PC-9 (cell line): ENCODE data around the gene SERAC1. TPM values are rescaled to one million over a fixed set of nuclear protein-coding genes. Genes with fewer than 3 reads are reported as not detected.

Experiments
- BruUV-seq: library from RNA; stranded (reverse); fragments of 400-500 nt; replicated peaks from 2 replicates; lab custom pipeline; 2021; lab: Mats Ljungman, UMichigan
- CTCF ChIA-PET: fragments of 300-600 bp; sonication (Branson Sonifier 250); formaldehyde crosslinking; loops from one replicate; lab custom pipeline; 2022; ENCODE audit warnings: antibody characterized with exemption; lab: Charles Lee
- POLR2A ChIA-PET: fragments of 300-600 bp; sonication (Branson Sonifier 250); formaldehyde crosslinking; loops from one replicate; lab custom pipeline; 2022; ENCODE audit warnings: antibody characterized with exemption; ENCODE audit not compliant: unreplicated experiment; lab: Charles Lee
- DNase-seq, 2 experiments: peaks; one replicate each; pipeline versions ENCODE4 v3.0.0 to v3.0.0-alpha.2; 2015 to 2022; ENCODE audit warnings: mixed read lengths in 1 of 2
- H2AFZ ChIP-seq: fragments of 200-600 bp; sonication (generic); 2 replicates; pipeline ENCODE4 v1.8.1; 2017; ENCODE audit warnings: antibody characterized with exemption
- H3F3A ChIP-seq: fragments of 200-600 bp; sonication (generic); 2 replicates; pipeline ENCODE4 v1.8.1; 2017; ENCODE audit warnings: antibody characterized with exemption, mild to moderate bottlenecking, low read depth; ENCODE audit not compliant: insufficient read depth
- H3K27ac ChIP-seq: fragments of 200-600 bp; sonication (generic); 2 replicates; pipeline ENCODE4 v1.6.1; 2016; ENCODE audit warnings: mixed run types
- H3K27me3 ChIP-seq: fragments of 200-600 bp; sonication (generic); 2 replicates; pipeline ENCODE4 v1.6.1; 2016; ENCODE audit warnings: low read depth, mixed run types; ENCODE audit not compliant: insufficient read depth
- H3K36me3 ChIP-seq: fragments of 200-600 bp; sonication (generic); 2 replicates; pipeline ENCODE4 v1.6.1; 2016; ENCODE audit warnings: low read depth, mixed run types
- H3K4me1 ChIP-seq: fragments of 200-600 bp; sonication (generic); replicated peaks from 2 replicates; pipeline ENCODE4 v1.6.1; 2016; ENCODE audit warnings: mixed run types; ENCODE audit not compliant: insufficient read depth
- H3K4me2 ChIP-seq: fragments of 200-600 bp; sonication (generic); 2 replicates; pipeline ENCODE4 v1.6.1; 2017; ENCODE audit warnings: mixed run types
- H3K4me3 ChIP-seq: fragments of 200-600 bp; sonication (generic); 2 replicates; pipeline ENCODE4 v1.6.1; 2016; ENCODE audit warnings: mixed run types
- H3K79me2 ChIP-seq: fragments of 200-600 bp; sonication (generic); 2 replicates; pipeline ENCODE4 v1.6.1; 2017; ENCODE audit warnings: low read depth, mixed run types
- H3K9me2 ChIP-seq: fragments of 200-600 bp; sonication (generic); 2 replicates; pipeline ENCODE4 v1.8.1; 2017; ENCODE audit warnings: mild to moderate bottlenecking; ENCODE audit not compliant: insufficient read depth
- H3K9me3 ChIP-seq: fragments of 200-600 bp; sonication (generic); 2 replicates; pipeline ENCODE4 v1.8.1; 2016; ENCODE audit warnings: low read depth; ENCODE audit not compliant: insufficient read depth
- H4K20me1 ChIP-seq: fragments of 200-600 bp; sonication (generic); 2 replicates; pipeline ENCODE4 v1.8.1; 2017; ENCODE audit not compliant: insufficient read depth
- EZH2 ChIP-seq: fragments of 200-600 bp; sonication (generic); IDR thresholded peaks from 2 replicates; pipeline ENCODE4 v1.8.0; 2017; ENCODE audit warnings: antibody characterized with exemption, low read depth
- intact Hi-C: fragments of 100-400 bp; cut with micrococcal nuclease; formaldehyde crosslinking; loops from one replicate; pipeline ENCODE4 v1.10.0; 2022; ENCODE audit not compliant: unreplicated experiment
- total RNA-seq: library from RNA; stranded (reverse); gene quantifications from 2 replicates; pipeline ENCODE4 v1.2.3, GENCODE V29; 2021
- TF ChIP-seq, protein P1 (sequence below): fragments of 200-600 bp; sonication (generic); conservative IDR thresholded peaks from 2 replicates; pipeline ENCODE4 v1.6.1; 2017; ENCODE audit warnings: mixed run types, antibody characterized with exemption, mild to moderate bottlenecking, moderate library complexity

Gene SERAC1
- total RNA-seq, 1 experiment from 2014 or later = 4.9 TPM

DNA sequence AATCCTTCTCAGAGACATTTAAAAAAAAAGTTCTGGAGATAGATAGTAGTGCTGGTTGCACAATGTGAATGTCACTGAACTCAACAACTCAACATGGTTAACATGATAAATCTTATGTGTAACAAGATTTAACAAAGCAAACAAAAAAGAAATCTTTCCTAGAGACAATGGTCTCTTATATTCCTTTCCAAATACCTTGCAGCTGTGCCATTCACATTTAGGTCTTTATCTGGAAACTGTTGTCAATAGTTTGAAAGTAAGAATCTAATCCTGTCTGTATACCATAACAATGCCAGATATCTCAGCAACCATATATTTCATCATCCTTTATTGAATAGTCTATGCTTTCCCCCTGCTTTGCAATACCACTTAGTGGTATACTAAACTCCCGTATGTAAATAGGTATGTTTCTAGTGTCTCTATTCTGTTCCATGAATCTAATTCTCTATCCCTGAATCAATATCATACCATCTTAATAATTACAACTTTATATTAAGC, 2.1 kb downstream of the SERAC1 start:
- no peak overlapping the region for H3K27ac ChIP-seq
- BruUV-seq = no TSS peak
- H3K27me3 ChIP-seq = no peaks in the 10 kb centered on the region
- intact Hi-C loops = no loop called here
- H3K36me3 ChIP-seq = no peaks in the 10 kb centered on the region
- H3K4me1 ChIP-seq = peaks cover 20% of the 10 kb centered on the region
- no peak overlapping the region for H3K4me3 ChIP-seq
- no peaks in the 10 kb centered on the region for H3K9me3 ChIP-seq
- DNase-seq = no peak
- ChIA-PET POLR2A (no interaction called here), CTCF (interaction anchor here (0.6 kb wide), 1 partner anchor 80 kb away, joined by 3 read pairs; no protein-coding TSS in a partner anchor)
- H2AFZ ChIP-seq = no peak overlapping the region
- H3F3A ChIP-seq = peaks cover 19% of the 10 kb centered on the region; the same call in 1 of the 2 replicates
- H3K79me2 ChIP-seq = peaks cover 12% of the 10 kb centered on the region; the same call in 1 of the 2 replicates
- TF ChIP-seq, protein P1, sequence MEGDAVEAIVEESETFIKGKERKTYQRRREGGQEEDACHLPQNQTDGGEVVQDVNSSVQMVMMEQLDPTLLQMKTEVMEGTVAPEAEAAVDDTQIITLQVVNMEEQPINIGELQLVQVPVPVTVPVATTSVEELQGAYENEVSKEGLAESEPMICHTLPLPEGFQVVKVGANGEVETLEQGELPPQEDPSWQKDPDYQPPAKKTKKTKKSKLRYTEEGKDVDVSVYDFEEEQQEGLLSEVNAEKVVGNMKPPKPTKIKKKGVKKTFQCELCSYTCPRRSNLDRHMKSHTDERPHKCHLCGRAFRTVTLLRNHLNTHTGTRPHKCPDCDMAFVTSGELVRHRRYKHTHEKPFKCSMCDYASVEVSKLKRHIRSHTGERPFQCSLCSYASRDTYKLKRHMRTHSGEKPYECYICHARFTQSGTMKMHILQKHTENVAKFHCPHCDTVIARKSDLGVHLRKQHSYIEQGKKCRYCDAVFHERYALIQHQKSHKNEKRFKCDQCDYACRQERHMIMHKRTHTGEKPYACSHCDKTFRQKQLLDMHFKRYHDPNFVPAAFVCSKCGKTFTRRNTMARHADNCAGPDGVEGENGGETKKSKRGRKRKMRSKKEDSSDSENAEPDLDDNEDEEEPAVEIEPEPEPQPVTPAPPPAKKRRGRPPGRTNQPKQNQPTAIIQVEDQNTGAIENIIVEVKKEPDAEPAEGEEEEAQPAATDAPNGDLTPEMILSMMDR = no peak
- no peak for TF ChIP-seq EZH2
- no peaks in the 10 kb centered on the region for H4K20me1 ChIP-seq
- H3K4me2 ChIP-seq = no peak overlapping the region
- H3K9me2 ChIP-seq = no peaks in the 10 kb centered on the region

- H3K4me2 ChIP-seq = no peak overlapping the region
- no peaks in the 10 kb centered on the region for H3K9me2 ChIP-seq
- TF ChIP-seq, protein P1 = no peak
- no peak for TF ChIP-seq EZH2
- DNase-seq = no peak
- peaks cover 7% of the 10 kb centered on the region for H3K4me1 ChIP-seq
- POLR2A ChIA-PET = no interaction called here
- H3K36me3 ChIP-seq = no peaks in the 10 kb centered on the region
- H3K9me3 ChIP-seq = no peaks in the 10 kb centered on the region
- peaks cover 7% of the 10 kb centered on the region; the same call in 1 of the 2 replicates for H3F3A ChIP-seq
- no TSS peak for BruUV-seq
- H3K4me3 ChIP-seq = no peak overlapping the region
- intact Hi-C loops = no loop called here
- no peaks in the 10 kb centered on the region for H4K20me1 ChIP-seq
- H2AFZ ChIP-seq = no peak overlapping the region
- no peaks in the 10 kb centered on the region for H3K27me3 ChIP-seq
- peaks cover 12% of the 10 kb centered on the region; the same call in 1 of the 2 replicates for H3K79me2 ChIP-seq
- H3K27ac ChIP-seq = no peak overlapping the region
- CTCF ChIA-PET = interaction anchor here (0.6 kb wide), 1 partner anchor 369 kb away, joined by 3 read pairs; no protein-coding TSS in a partner anchor
Measured at GRCh38 chr6:158164579-158165170, 3.4 kb downstream of the SERAC1 start.

GRCh38 chr6:158161566-158162254, 6.4 kb downstream of the SERAC1 start:
- BruUV-seq = no TSS peak
- POLR2A ChIA-PET = no interaction called here

More at GRCh38 chr6:158161566-158162254, 6.4 kb downstream of the SERAC1 start:
- no peaks in the 10 kb centered on the region; the same call in 1 of the 2 replicates for H3F3A ChIP-seq
- no peak overlapping the region for H2AFZ ChIP-seq
- H3K9me2 ChIP-seq = no peaks in the 10 kb centered on the region
- CTCF ChIA-PET = no interaction called here
- H4K20me1 ChIP-seq = no peaks in the 10 kb centered on the region
- H3K4me2 ChIP-seq = no peak overlapping the region
- H3K36me3 ChIP-seq = no peaks in the 10 kb centered on the region
- H3K27ac ChIP-seq = no peak overlapping the region
- TF ChIP-seq, protein P1 = no peak
- no peak for TF ChIP-seq EZH2
- no peaks in the 10 kb centered on the region for H3K27me3 ChIP-seq
- no peak overlapping the region for H3K4me3 ChIP-seq
- peaks cover 7% of the 10 kb centered on the region; the same call in 1 of the 2 replicates for H3K79me2 ChIP-seq
- intact Hi-C loops = no loop called here
- H3K9me3 ChIP-seq = no peaks in the 10 kb centered on the region
- peaks cover 3% of the 10 kb centered on the region for H3K4me1 ChIP-seq
- no peak for DNase-seq
